Measurements from ENCODE around the gene PCNX3.

PCNX3 gene

DNA sequence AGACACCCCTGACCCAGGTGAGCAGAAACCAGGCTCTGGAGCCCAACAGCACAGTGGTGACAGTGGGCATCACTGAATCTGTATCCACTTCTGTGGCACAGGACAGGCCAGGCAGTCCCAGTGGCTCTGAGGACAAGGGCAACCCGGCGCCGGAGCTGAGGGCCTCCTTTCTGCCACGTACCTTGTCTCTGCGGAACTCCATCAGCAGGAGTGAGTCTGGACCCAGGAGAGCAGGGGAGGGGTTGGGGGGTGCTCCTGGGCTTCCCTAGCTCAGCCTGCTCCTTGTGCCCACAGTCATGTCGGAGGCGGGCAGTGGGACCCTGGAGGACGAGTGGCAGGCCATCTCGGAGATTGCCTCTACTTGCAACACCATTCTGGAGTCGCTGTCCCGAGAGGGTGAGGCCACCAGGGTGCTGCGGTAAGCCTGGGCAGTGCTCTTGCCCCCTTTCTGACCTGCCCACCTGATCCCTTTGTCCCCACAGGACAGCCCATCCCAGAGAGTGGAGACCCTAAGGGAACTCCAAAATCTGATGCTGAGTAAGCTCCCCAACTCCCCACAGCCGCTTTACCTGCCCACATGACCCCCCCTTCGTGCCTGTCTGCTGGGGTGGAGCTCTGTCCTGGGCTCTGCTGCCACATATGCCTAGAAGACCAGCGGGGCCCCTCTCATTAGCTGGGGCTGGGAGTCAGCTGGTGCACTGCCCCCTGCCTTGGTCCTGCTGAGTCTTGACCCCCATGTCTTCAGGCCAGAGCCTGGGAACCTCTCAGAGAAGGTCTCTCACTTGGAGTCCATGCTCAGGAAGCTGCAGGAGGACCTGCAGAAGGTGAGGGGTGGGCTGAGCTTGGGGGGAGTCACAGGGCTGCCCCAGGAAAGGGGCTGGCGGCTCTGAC is 34.3 kb downstream of the PCNX3 start:
- FAIRE-seq (no peak), DNase-seq (ENCODE audit: insufficient read length, low spot score) (no peak)
- TF ChIP-seq POLR2AphosphoS5 (IDR thresholded peaks at IDR 0.05; ENCODE audit: low read depth, low read length): no peak
- TF ChIP-seq POU2F2 (IDR thresholded peaks at IDR 0.05; ENCODE audit: low read depth, low read length): no peak
- no peak for TF ChIP-seq SPI1 (IDR thresholded peaks at IDR 0.05; ENCODE audit: low read depth, low read length)
- TF ChIP-seq TAF1 (IDR thresholded peaks at IDR 0.05; ENCODE audit: low read depth, low read length): no peak
- TF ChIP-seq POLR2A (IDR thresholded peaks at IDR 0.05; ENCODE audit: low read depth, low read length): no peak
- no peak for TF ChIP-seq PAX5 (IDR thresholded peaks at IDR 0.05; ENCODE audit: insufficient read depth, low read length, severe bottlenecking)

- DNase-seq (ENCODE audit: insufficient read length, low spot score) (no peak), FAIRE-seq (no peak)
- TF ChIP-seq POLR2A (IDR thresholded peaks at IDR 0.05; ENCODE audit: low read depth, low read length) (no peak), POU2F2 (IDR thresholded peaks at IDR 0.05; ENCODE audit: low read depth, low read length) (no peak), PAX5 (IDR thresholded peaks at IDR 0.05; ENCODE audit: insufficient read depth, low read length, severe bottlenecking) (no peak), SPI1 (IDR thresholded peaks at IDR 0.05; ENCODE audit: low read depth, low read length) (no peak), TAF1 (IDR thresholded peaks at IDR 0.05; ENCODE audit: low read depth, low read length) (no peak), POLR2AphosphoS5 (IDR thresholded peaks at IDR 0.05; ENCODE audit: low read depth, low read length) (no peak; the same call in 1 of the 2 replicates)
Observed at GRCh38 chr11:65650547-65651338, 35.2 kb downstream of the PCNX3 start.

GRCh38 chr11:65651339-65651588 is 35.7 kb downstream of the PCNX3 start:
- no peak for DNase-seq (ENCODE audit: insufficient read length, low spot score)
- no peak for FAIRE-seq
- TF ChIP-seq POLR2AphosphoS5 (IDR thresholded peaks at IDR 0.05; ENCODE audit: low read depth, low read length): no peak
- TF ChIP-seq TAF1 (IDR thresholded peaks at IDR 0.05; ENCODE audit: low read depth, low read length): no peak
- TF ChIP-seq POU2F2 (IDR thresholded peaks at IDR 0.05; ENCODE audit: low read depth, low read length): no peak
- TF ChIP-seq SPI1 (IDR thresholded peaks at IDR 0.05; ENCODE audit: low read depth, low read length): no peak
- no peak for TF ChIP-seq POLR2A (IDR thresholded peaks at IDR 0.05; ENCODE audit: low read depth, low read length)
- no peak for TF ChIP-seq PAX5 (IDR thresholded peaks at IDR 0.05; ENCODE audit: insufficient read depth, low read length, severe bottlenecking)

DNA sequence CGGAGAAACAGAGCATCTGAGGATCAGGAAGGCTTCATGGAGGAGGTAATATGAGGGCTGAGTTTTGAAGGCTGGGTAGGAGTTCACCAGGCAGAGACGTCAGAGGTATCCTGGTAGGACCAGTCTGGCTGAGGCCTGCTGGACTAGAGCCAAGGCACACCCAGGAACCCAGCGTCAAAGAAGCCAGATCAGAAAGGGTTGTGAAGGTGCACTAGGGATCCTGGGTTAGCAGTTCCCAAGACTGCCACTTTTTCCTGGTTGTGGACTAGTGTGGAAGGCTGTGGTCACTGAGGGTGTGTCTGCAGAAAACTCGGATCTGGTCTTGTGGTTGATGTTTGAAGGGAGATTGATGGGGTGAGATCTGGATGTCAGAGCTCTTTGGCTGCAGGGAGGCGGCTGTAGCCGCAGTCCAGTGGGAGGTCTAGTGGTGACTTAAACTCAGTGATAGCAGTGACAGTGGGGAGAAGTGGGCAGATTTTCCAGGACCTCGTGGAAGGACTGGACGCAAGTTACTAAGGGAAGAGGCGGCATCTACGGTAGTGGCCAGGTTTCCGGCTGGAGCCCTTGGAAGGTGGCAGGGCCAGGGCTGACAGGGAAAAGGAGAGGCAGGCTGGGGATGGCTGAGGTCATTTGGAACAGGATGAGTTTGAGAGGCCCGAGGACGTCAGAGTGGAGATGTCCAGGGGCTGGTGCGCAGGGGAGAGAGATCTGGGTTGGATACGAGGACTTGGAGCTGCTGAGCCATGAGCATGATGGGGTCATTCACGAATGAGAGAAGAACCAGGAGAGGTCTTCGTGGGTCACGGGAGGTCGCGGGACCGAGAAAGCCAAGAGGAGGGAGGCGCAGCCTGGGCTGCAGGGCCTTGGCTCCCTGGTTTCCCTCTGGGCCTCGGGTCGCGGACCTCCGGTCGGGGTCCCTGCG is 36.3 kb downstream of the PCNX3 start:
- FAIRE-seq (peak; percentile 38), DNase-seq (ENCODE audit: insufficient read length, low spot score) (no peak)

DNA sequence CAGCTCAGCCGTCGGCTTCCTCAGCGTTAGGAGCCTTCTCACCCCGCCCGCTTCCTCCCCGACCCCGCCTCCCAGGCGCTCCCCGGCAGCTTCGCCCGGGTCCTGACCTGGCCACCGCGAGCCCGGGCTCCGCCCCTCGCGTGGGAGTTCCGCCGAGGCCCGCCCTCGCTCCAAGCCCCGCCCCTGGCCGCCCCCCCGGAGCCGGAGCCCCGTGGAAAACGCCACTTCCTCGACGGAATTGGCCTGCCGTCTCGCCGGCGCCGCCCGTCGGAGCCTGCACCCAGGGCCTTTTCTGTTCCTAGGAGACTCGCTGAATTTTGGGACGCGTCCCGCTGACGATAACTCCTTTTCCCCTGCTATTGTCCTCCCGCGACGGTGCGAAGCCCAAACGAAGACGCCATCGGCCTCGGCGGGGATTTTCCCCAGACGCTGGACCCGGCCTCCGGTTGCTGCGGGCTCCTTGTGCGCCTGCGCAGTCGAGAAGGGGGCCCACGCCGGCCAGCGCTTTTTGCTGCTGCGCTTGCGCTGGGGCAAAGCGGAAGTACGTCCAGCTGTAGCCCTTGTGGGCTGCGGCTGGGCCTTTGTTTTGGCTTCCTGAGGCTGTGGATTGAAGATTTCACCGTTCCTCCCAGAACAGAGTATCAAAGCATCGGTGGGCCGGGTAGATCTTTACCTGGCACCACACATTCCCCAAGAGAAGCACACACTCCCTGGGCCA is 37.1 kb downstream of the PCNX3 start:
- FAIRE-seq (peak; percentile 96), DNase-seq (ENCODE audit: insufficient read length, low spot score) (peak; percentile 99)
- TF ChIP-seq SPI1 (IDR thresholded peaks at IDR 0.05; ENCODE audit: low read depth, low read length) (peak; percentile 61), PAX5 (IDR thresholded peaks at IDR 0.05; ENCODE audit: insufficient read depth, low read length, severe bottlenecking) (no peak), TAF1 (IDR thresholded peaks at IDR 0.05; ENCODE audit: low read depth, low read length) (peak; percentile 50), POLR2A (IDR thresholded peaks at IDR 0.05; ENCODE audit: low read depth, low read length) (peak; percentile 69), POLR2AphosphoS5 (IDR thresholded peaks at IDR 0.05; ENCODE audit: low read depth, low read length) (peak; percentile 77), POU2F2 (IDR thresholded peaks at IDR 0.05; ENCODE audit: low read depth, low read length) (peak; percentile 83)

More for the DNA sequence above, 36.3 kb downstream of the PCNX3 start:
- TF ChIP-seq SPI1 (IDR thresholded peaks at IDR 0.05; ENCODE audit: low read depth, low read length) (no peak), PAX5 (IDR thresholded peaks at IDR 0.05; ENCODE audit: insufficient read depth, low read length, severe bottlenecking) (no peak), POLR2A (IDR thresholded peaks at IDR 0.05; ENCODE audit: low read depth, low read length) (no peak), POLR2AphosphoS5 (IDR thresholded peaks at IDR 0.05; ENCODE audit: low read depth, low read length) (no peak; the same call in 1 of the 2 replicates), POU2F2 (IDR thresholded peaks at IDR 0.05; ENCODE audit: low read depth, low read length) (no peak), TAF1 (IDR thresholded peaks at IDR 0.05; ENCODE audit: low read depth, low read length) (no peak)

DNA sequence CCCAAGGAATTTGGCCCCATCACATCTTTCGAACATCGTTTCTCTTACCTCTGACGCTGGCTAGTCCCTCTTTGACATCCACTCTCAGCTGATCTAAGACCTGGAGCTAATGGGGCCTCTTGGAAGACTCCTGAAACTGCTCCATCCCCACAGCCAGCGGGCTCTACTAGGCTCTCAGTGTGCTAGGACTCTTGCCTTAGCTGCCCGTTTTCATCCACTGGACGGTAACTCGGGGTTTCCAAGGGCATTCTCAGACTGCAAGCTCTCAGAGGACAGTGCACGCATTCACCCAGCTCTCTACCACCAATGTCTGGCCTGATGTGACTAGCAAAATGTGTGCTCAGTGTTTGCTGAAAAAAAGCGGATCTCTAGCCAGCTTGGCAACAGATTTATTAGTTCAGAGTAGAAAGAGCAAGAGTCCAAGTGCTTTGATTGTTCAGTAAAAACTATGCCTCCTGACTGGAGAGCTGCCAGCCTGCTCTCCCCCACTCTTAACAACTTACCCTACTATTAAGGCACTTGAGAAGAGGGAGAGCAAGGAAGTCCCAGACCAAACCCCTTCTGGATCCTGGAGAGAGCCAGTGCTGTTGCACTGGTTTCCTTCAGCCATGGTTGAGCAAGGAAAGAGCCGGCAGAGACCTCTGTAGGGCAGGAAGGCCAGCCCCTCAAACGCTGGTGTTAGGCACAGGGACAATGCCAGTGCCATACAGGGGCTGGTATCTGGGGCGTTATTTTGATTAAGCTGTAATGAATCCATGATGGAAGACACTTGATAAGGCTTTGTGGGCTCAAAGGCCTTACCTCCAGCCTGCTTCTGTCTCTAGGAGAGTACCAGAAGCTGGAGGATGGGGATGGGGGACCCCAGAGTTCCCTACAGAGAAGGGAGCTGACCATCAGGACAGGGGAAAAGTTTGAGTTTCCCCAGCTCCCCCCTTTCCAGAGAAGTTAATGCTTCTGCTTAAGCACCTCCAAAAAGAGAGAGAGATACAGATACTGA is 38.0 kb downstream of the PCNX3 start:
- FAIRE-seq: peak; percentile 26
- no peak for TF ChIP-seq PAX5 (IDR thresholded peaks at IDR 0.05; ENCODE audit: insufficient read depth, low read length, severe bottlenecking)
- TF ChIP-seq POLR2AphosphoS5 (IDR thresholded peaks at IDR 0.05; ENCODE audit: low read depth, low read length): peak; percentile 8
- TF ChIP-seq TAF1 (IDR thresholded peaks at IDR 0.05; ENCODE audit: low read depth, low read length): no peak
- DNase-seq (ENCODE audit: insufficient read length, low spot score): no peak

- TF ChIP-seq POLR2A (IDR thresholded peaks at IDR 0.05; ENCODE audit: low read depth, low read length): peak; percentile 3; the same call in 1 of the 2 replicates
- no peak; the same call in none of the 2 replicates for TF ChIP-seq POLR2AphosphoS5 (IDR thresholded peaks at IDR 0.05; ENCODE audit: low read depth, low read length)
- 0 out of 2 replicates have a peak, but pooled peaks have one; percentile 18 for TF ChIP-seq POU2F2 (IDR thresholded peaks at IDR 0.05; ENCODE audit: low read depth, low read length)
- no peak for DNase-seq (ENCODE audit: insufficient read length, low spot score)
- FAIRE-seq: no peak
Observed at GRCh38 chr11:65654375-65655349, 39.1 kb downstream of the PCNX3 start.
